ENCODE results near the gene PAN2. TPM values are rescaled to one million over a fixed set of nuclear protein-coding genes. Genes with fewer than 3 reads are reported as not detected.

Gene PAN2
- total and polyA plus RNA-seq, 10 of the 15 experiments (the other 5 are each of a cell fraction or from before 2014, with no cell fraction given) = 14.4 to 61.8 (median 34.9) TPM

DNA sequence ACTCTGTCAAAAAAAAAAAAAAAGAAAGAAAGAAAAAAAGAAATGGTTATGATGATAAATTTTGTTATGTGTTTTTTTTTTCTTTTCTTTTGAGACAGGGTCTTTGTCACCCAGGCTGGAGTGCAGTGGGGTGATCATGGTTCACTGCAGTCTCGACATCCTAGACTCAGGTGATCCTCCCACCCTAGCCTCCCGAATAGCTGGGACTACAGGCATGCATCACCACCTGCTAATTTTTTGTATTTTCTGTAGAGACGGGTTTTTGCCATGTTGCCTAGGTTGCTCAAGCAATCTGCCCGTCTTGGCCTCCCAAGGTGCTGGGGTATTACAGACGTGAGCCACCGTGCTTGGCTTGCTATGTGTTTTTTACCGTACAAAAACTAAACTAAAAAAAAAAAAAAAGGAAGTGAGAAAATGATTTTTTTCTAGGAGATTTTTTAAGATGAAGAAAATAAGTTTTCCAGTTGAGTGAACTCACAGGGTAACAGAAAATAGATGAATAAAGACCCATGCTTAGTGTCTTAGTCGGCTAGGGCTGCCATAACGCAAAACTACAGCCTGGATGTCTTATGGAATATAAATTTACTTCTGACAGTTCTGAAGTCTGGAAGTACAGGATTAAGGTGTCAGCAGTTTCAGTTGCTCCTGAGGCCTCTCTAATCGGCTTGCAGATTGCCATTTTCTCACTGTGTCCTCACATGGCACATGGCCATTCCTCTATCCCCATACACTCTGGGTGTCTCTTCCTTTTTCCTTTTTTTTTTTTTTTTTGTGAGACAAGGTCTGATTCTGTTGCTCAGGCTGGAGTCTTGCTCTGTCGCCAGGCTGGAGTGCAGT, 42.0 kb upstream of the PAN2 start (continued):
- TF ChIP-seq, protein P1, sequence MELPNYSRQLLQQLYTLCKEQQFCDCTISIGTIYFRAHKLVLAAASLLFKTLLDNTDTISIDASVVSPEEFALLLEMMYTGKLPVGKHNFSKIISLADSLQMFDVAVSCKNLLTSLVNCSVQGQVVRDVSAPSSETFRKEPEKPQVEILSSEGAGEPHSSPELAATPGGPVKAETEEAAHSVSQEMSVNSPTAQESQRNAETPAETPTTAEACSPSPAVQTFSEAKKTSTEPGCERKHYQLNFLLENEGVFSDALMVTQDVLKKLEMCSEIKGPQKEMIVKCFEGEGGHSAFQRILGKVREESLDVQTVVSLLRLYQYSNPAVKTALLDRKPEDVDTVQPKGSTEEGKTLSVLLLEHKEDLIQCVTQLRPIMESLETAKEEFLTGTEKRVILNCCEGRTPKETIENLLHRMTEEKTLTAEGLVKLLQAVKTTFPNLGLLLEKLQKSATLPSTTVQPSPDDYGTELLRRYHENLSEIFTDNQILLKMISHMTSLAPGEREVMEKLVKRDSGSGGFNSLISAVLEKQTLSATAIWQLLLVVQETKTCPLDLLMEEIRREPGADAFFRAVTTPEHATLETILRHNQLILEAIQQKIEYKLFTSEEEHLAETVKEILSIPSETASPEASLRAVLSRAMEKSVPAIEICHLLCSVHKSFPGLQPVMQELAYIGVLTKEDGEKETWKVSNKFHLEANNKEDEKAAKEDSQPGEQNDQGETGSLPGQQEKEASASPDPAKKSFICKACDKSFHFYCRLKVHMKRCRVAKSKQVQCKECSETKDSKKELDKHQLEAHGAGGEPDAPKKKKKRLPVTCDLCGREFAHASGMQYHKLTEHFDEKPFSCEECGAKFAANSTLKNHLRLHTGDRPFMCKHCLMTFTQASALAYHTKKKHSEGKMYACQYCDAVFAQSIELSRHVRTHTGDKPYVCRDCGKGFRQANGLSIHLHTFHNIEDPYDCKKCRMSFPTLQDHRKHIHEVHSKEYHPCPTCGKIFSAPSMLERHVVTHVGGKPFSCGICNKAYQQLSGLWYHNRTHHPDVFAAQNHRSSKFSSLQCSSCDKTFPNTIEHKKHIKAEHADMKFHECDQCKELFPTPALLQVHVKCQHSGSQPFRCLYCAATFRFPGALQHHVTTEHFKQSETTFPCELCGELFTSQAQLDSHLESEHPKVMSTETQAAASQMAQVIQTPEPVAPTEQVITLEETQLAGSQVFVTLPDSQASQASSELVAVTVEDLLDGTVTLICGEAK (IDR thresholded peaks at IDR 0.05; ENCODE audit: borderline replicate concordance) = no peak

- ATAC-seq (peak; percentile 62), DNase-seq (ENCODE audit: low read depth, low spot score) (no peak), FAIRE-seq (peak; percentile 90)
- intact Hi-C loops (cut with micrococcal nuclease; ENCODE audit: unreplicated experiment) = no loop called here
- peak overlapping the region; percentile 25; the same call in 1 of the 2 replicates for H3K4me3 ChIP-seq
- RAD21 ChIA-PET (ENCODE audit: unreplicated experiment) = interaction anchor here (1.1 to 4.9 kb wide), 6 partner anchors 9 to 89 kb away, joined by 3 to 60 read pairs (median 4); partner anchors contain the start of genes IL23A and STAT2
- H3K9ac ChIP-seq (ENCODE audit: control insufficient read depth, insufficient read depth, low read length) = peak overlapping the region; percentile 26; the same call in 1 of the 2 replicates
- no TSS peak for BruUV-seq (replicated peaks)
- SMC1A ChIA-PET (ENCODE audit: uncharacterized antibody, unreplicated experiment) = interaction anchor here (1.0 to 6.2 kb wide), 9 partner anchors 8 to 89 kb away, joined by 3 to 58 read pairs (median 5); partner anchors contain the start of genes CNPY2, IL23A and STAT2
- no peaks in the 10 kb centered on the region for H3K79me2 ChIP-seq (ENCODE audit: control insufficient read depth, insufficient read depth, low read length)
- H3K27ac ChIP-seq (ENCODE audit: control insufficient read depth, insufficient read depth) = peak overlapping the region; percentile 83
- H3K9me3 ChIP-seq (replicated peaks; ENCODE audit: control insufficient read depth, insufficient read depth, low read length) = no peaks in the 10 kb centered on the region
- no peaks in the 10 kb centered on the region for H3K36me3 ChIP-seq (ENCODE audit: control insufficient read depth in 2 of 2, insufficient read depth in 2 of 2, low read length in 1 of 2)
- peaks cover 36% of the 10 kb centered on the region for H3K4me1 ChIP-seq (ENCODE audit: control insufficient read depth, insufficient read depth, low read length)
- H3K27me3 ChIP-seq (replicated peaks in 1 of 2; ENCODE audit: control insufficient read depth in 2 of 2, insufficient read depth in 2 of 2, low read length in 1 of 2) = no peaks in the 10 kb centered on the region
- H3K4me2 ChIP-seq (ENCODE audit: control insufficient read depth, insufficient read depth) = peak overlapping the region; percentile 73
- H4K20me1 ChIP-seq (ENCODE audit: control insufficient read depth, insufficient read depth) = no peaks in the 10 kb centered on the region
- CTCF ChIA-PET = interaction anchor here (0.7 to 4.2 kb wide), 7 partner anchors 9 to 261 kb away, joined by 3 to 28 read pairs (median 3); partner anchors contain the start of genes APOF, STAT2 and TIMELESS
- in situ Hi-C loops (cut with MboI) = no loop called here
- peak overlapping the region; percentile 87 for H2AFZ ChIP-seq (ENCODE audit: control insufficient read depth, low read depth, low read length)
- POLR2A ChIA-PET = interaction anchor here (0.6 to 4.0 kb wide), 12 partner anchors 9 to 1078 kb away, joined by 3 to 54 read pairs (median 5); partner anchors contain the start of genes APOF, RNF41, STAT2 and TIMELESS
- under 1% methylated on average over 6 of the region's 7 CpGs for WGBS (ENCODE audit: insufficient coverage, insufficient replicate concordance, low lambda C conversion rate, missing lambda C conversion rate)
- no peak for TF ChIP-seq NRF1 (conservative IDR thresholded peaks at IDR 0.05; ENCODE audit: low read depth, low read length)
- no peak for TF ChIP-seq WRNIP1 (IDR thresholded peaks at IDR 0.05; ENCODE audit: borderline replicate concordance, low read depth, low read length)
- TF ChIP-seq TBL1XR1 (IDR thresholded peaks at IDR 0.05; ENCODE audit: low read depth, low read length) = no peak
- TF ChIP-seq SMAD5 (IDR thresholded peaks at IDR 0.05; ENCODE audit: low read depth) = no peak
- TF ChIP-seq PML (IDR thresholded peaks at IDR 0.05; ENCODE audit: low read length) = no peak
- TF ChIP-seq CREM (IDR thresholded peaks at IDR 0.05; ENCODE audit: low read depth) = no peak
- TF ChIP-seq, protein P2, sequence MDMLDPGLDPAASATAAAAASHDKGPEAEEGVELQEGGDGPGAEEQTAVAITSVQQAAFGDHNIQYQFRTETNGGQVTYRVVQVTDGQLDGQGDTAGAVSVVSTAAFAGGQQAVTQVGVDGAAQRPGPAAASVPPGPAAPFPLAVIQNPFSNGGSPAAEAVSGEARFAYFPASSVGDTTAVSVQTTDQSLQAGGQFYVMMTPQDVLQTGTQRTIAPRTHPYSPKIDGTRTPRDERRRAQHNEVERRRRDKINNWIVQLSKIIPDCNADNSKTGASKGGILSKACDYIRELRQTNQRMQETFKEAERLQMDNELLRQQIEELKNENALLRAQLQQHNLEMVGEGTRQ (IDR thresholded peaks at IDR 0.05; ENCODE audit: borderline replicate concordance, low read depth, low read length) = no peak
- TF ChIP-seq SUPT20H (IDR thresholded peaks at IDR 0.05; ENCODE audit: borderline replicate concordance, control insufficient read depth, low read depth, low read length) = no peak
- no peak for TF ChIP-seq ZBED1 (IDR thresholded peaks at IDR 0.05; ENCODE audit: borderline replicate concordance)
- TF ChIP-seq PKNOX1 (IDR thresholded peaks at IDR 0.05) = no peak
- no peak for TF ChIP-seq SIN3A (IDR thresholded peaks at IDR 0.05; ENCODE audit: low read depth, low read length)
- no peak for TF ChIP-seq RAD21 (IDR thresholded peaks at IDR 0.05; ENCODE audit: insufficient read depth, low read depth, low read length)
These were observed 41.2 kb upstream of the PAN2 start for GRCh38 chr12:56374726-56375597.
